OCI-LY1 (cell line): ENCODE data around the gene NSFL1C.

Experiments used
- H2AFZ ChIP-seq: fragments of 200-600 bp; sonication (generic), shearing (Covaris generic); 2 replicates; pipeline ENCODE4 v1.6.0; 2014; ENCODE audit warnings: antibody characterized with exemption, mild to moderate bottlenecking, low read length
- H3F3A ChIP-seq: fragments of 200-600 bp; sonication (generic), shearing (Covaris generic); 2 replicates; pipeline ENCODE4 v1.6.0; 2014; ENCODE audit warnings: mild to moderate bottlenecking, antibody characterized with exemption, low read length, moderate library complexity; ENCODE audit not compliant: insufficient read depth
- H3K27ac ChIP-seq: fragments of 200-600 bp; sonication (generic); 2 replicates; pipeline ENCODE4 v1.5.1; 2014; ENCODE audit warnings: low read length, mixed run types, mild to moderate bottlenecking, low read depth; ENCODE audit not compliant: poor library complexity, severe bottlenecking
- H3K27me3 ChIP-seq: fragments of 200-600 bp; sonication (generic); 2 replicates; pipeline ENCODE4 v1.6.0; 2014; ENCODE audit warnings: antibody characterized with exemption, mild to moderate bottlenecking, low read length, moderate library complexity; ENCODE audit not compliant: insufficient read depth
- H3K36me3 ChIP-seq: fragments of 200-600 bp; sonication (generic); 2 replicates; pipeline ENCODE4 v1.6.1; 2014; ENCODE audit warnings: mild to moderate bottlenecking, antibody characterized with exemption, low read length, moderate library complexity, mixed read lengths; ENCODE audit not compliant: insufficient read depth
- H3K4me1 ChIP-seq: fragments of 200-600 bp; sonication (generic); 2 replicates; pipeline ENCODE4 v1.5.1; 2014; ENCODE audit warnings: mild to moderate bottlenecking, low read length, moderate library complexity; ENCODE audit not compliant: insufficient read depth, severe bottlenecking
- H3K4me2 ChIP-seq: fragments of 200-600 bp; sonication (generic), shearing (Covaris generic); 2 replicates; pipeline ENCODE4 v1.6.1; 2014; ENCODE audit warnings: low read length
- H3K4me3 ChIP-seq: fragments of 200-600 bp; sonication (generic); 2 replicates; pipeline ENCODE4 v1.5.1; 2014; ENCODE audit warnings: low read length, low read depth, mild to moderate bottlenecking, mixed read lengths; ENCODE audit not compliant: poor library complexity, severe bottlenecking
- H3K79me2 ChIP-seq: fragments of 200-600 bp; shearing (Covaris generic); 2 replicates; pipeline ENCODE4 v1.6.1; 2016; ENCODE audit warnings: mixed run types, low read length, mixed read lengths; ENCODE audit not compliant: insufficient read depth
- H3K9ac ChIP-seq: fragments of 200-600 bp; sonication (generic), shearing (Covaris generic); 2 replicates; pipeline ENCODE4 v1.6.1; 2014; ENCODE audit warnings: mild to moderate bottlenecking, low read length, mixed read lengths
- H3K9me2 ChIP-seq: fragments of 200-600 bp; sonication (generic), shearing (Covaris generic); 2 replicates; pipeline ENCODE4 v1.6.1; 2014; ENCODE audit warnings: low read depth, mild to moderate bottlenecking, low read length, mixed read lengths
- H3K9me3 ChIP-seq: fragments of 200-600 bp; shearing (Covaris generic); 2 replicates; pipeline ENCODE4 v1.6.1; 2014; ENCODE audit warnings: low read length, mixed read lengths
- H4K20me1 ChIP-seq: fragments of 200-600 bp; sonication (generic), shearing (Covaris generic); 2 replicates; pipeline ENCODE4 v1.6.0; 2016; ENCODE audit warnings: mild to moderate bottlenecking, low read length; ENCODE audit not compliant: insufficient read depth
- EZH2 ChIP-seq: fragments of 200-600 bp; sonication (generic), shearing (Covaris generic); IDR thresholded peaks from 2 replicates; pipeline ENCODE4 v1.8.0; 2017; ENCODE audit warnings: borderline replicate concordance, mixed run types, mild to moderate bottlenecking, antibody characterized with exemption, low read length, moderate library complexity, mixed read lengths
- TF ChIP-seq, protein P1 (sequence below): fragments of 200-600 bp; sonication (generic), shearing (Covaris generic); IDR thresholded peaks from 2 replicates; pipeline ENCODE4 v1.5.1; 2017; ENCODE audit warnings: mild to moderate bottlenecking, antibody characterized with exemption, low read length, moderate library complexity, mixed read lengths

NSFL1C gene

DNA sequence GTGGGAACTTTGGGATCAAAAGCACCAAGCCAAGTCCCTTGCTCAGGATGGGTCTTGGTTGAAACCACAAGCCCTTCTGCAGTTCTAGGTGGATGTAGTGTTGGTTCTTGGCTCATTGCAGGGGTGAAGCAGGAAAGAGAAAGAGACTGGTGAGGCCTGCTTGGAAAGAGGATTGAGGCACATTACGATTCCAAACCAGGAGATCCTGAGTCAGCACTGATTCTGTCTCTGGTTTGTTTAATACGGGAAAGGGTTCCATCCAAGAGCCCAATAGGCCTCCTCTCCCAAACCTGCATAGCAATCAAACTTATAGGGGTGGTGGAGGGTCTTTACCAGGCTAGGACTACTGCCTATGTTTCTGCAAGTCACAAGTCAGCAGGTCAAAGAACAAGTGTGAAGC is 24.3 kb downstream of the NSFL1C start:
- no peaks in the 10 kb centered on the region for H3K79me2 ChIP-seq
- H3F3A ChIP-seq: no peaks in the 10 kb centered on the region
- H3K4me3 ChIP-seq: no peak overlapping the region
- no peaks in the 10 kb centered on the region for H4K20me1 ChIP-seq
- H3K9me2 ChIP-seq: no peaks in the 10 kb centered on the region
- H3K36me3 ChIP-seq: peaks cover 59% of the 10 kb centered on the region
- no peak for TF ChIP-seq EZH2
- TF ChIP-seq, protein P1, sequence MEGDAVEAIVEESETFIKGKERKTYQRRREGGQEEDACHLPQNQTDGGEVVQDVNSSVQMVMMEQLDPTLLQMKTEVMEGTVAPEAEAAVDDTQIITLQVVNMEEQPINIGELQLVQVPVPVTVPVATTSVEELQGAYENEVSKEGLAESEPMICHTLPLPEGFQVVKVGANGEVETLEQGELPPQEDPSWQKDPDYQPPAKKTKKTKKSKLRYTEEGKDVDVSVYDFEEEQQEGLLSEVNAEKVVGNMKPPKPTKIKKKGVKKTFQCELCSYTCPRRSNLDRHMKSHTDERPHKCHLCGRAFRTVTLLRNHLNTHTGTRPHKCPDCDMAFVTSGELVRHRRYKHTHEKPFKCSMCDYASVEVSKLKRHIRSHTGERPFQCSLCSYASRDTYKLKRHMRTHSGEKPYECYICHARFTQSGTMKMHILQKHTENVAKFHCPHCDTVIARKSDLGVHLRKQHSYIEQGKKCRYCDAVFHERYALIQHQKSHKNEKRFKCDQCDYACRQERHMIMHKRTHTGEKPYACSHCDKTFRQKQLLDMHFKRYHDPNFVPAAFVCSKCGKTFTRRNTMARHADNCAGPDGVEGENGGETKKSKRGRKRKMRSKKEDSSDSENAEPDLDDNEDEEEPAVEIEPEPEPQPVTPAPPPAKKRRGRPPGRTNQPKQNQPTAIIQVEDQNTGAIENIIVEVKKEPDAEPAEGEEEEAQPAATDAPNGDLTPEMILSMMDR: no peak
- H3K9me3 ChIP-seq: no peaks in the 10 kb centered on the region
- no peak overlapping the region for H2AFZ ChIP-seq
- H3K4me1 ChIP-seq: no peaks in the 10 kb centered on the region
- no peak overlapping the region for H3K27ac ChIP-seq
- H3K27me3 ChIP-seq: no peaks in the 10 kb centered on the region
- no peak overlapping the region for H3K9ac ChIP-seq
- H3K4me2 ChIP-seq: no peak overlapping the region

DNA sequence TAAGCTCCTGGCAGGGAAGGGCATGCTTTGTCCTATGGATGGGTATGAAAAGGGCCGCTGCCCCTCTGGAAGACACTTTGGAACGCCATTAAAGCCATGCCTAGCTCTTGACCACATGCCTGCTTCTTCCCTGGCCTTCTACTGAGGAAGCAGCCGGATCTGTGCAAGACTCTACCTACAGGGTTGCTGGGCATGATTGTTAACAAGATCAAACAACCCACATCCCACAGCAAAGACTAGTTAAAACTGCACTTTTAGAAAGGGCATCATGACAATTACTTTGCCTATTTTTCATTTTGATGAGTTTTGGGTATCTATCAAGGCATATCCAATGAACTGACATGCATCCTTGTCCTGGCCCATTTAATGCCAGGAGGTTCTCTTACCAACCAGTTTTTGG is 25.5 kb downstream of the NSFL1C start:
- H3K4me1 ChIP-seq: no peaks in the 10 kb centered on the region
- H3K27me3 ChIP-seq: no peaks in the 10 kb centered on the region
- peaks cover 48% of the 10 kb centered on the region for H3K36me3 ChIP-seq
- H3F3A ChIP-seq: no peaks in the 10 kb centered on the region
- no peaks in the 10 kb centered on the region for H3K9me3 ChIP-seq
- H2AFZ ChIP-seq: no peak overlapping the region
- H3K4me2 ChIP-seq: no peak overlapping the region
- no peaks in the 10 kb centered on the region for H4K20me1 ChIP-seq
- no peak overlapping the region for H3K27ac ChIP-seq
- H3K4me3 ChIP-seq: no peak overlapping the region
- no peaks in the 10 kb centered on the region for H3K79me2 ChIP-seq
- no peak for TF ChIP-seq EZH2
- TF ChIP-seq, protein P1: no peak
- H3K9me2 ChIP-seq: no peaks in the 10 kb centered on the region
- no peak overlapping the region for H3K9ac ChIP-seq

DNA sequence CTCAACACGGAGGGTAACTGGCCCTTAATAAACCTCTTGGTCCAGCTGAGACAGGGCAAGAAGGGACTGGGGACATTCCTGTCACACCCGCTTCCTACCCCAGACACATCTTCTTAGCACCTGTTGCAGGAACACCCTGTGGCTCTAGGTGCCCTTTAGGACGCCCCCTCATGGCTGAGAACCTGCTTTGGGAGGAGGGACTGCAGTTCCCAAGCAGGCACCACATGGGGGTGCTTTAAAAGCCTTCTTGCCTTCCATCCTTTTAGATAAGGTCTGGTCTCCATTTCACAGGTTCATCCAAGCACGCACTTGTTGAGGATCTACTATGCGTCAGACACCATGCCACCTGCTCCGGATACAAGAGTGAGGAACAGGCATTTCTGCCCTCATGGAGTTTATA is 26.6 kb downstream of the NSFL1C start:
- Histone ChIP-seq H3K4me3 (no peak overlapping the region), H3K4me2 (no peak overlapping the region), H3K27ac (no peak overlapping the region), H3K36me3 (peaks cover 37% of the 10 kb centered on the region), H4K20me1 (no peaks in the 10 kb centered on the region), H3K9me2 (no peaks in the 10 kb centered on the region), H3K4me1 (peaks cover 8% of the 10 kb centered on the region), H3F3A (no peaks in the 10 kb centered on the region), H3K9me3 (no peaks in the 10 kb centered on the region), H2AFZ (no peak overlapping the region), H3K79me2 (no peaks in the 10 kb centered on the region), H3K27me3 (no peaks in the 10 kb centered on the region), H3K9ac (no peak overlapping the region)
- TF ChIP-seq, protein P1: peak; percentile 84
- no peak for TF ChIP-seq EZH2
